OCI-LY3 (cell line): ENCODE results near the gene ETV4.
"Not testable (repeated sequence)": the region's sequence is repeated elsewhere in the genome, so short reads cannot be mapped to it uniquely, and the experiment has no call there.

Experiments
- H2AFZ ChIP-seq: fragments of 200-600, 300-600 bp; shearing (Covaris generic); 2 replicates; pipeline ENCODE4 v1.6.0; 2014; ENCODE audit warnings: antibody characterized with exemption, low read depth, low read length
- H3K27ac ChIP-seq: fragments of 200-600, 300-600 bp; sonication (generic); 2 replicates; pipeline ENCODE4 v1.5.1; 2014; ENCODE audit warnings: mild to moderate bottlenecking, low read length, moderate library complexity, mixed read lengths
- H3K27me3 ChIP-seq: fragments of 200-600, 300-600 bp; sonication (generic); 2 replicates; pipeline ENCODE4 v1.6.1; 2014; ENCODE audit warnings: low read depth, low read length, mixed read lengths
- H3K36me3 ChIP-seq: fragments of 200-600, 300-600 bp; sonication (generic); replicated peaks from 2 replicates; pipeline ENCODE3; 2014; ENCODE audit warnings: low read depth, low read length, mixed read lengths
- H3K4me1 ChIP-seq: fragments of 300-600, 200-600 bp; sonication (generic); 2 replicates; pipeline ENCODE4 v1.6.1; 2014; ENCODE audit warnings: low read length, mixed read lengths
- H3K4me2 ChIP-seq: fragments of 200-600, 300-600 bp; sonication (generic); 2 replicates; pipeline ENCODE4 v1.6.1; 2014; ENCODE audit warnings: low read length, mixed read lengths
- H3K4me3 ChIP-seq: fragments of 300-600, 200-600 bp; sonication (generic); 2 replicates; pipeline ENCODE4 v1.5.1; 2014; ENCODE audit warnings: antibody characterized with exemption, mild to moderate bottlenecking, low read length, moderate library complexity
- H3K79me2 ChIP-seq: fragments of 300-600, 200-600 bp; shearing (Covaris generic); 2 replicates; pipeline ENCODE4 v1.6.1; 2014; ENCODE audit warnings: mild to moderate bottlenecking, low read length, mixed read lengths
- H3K9ac ChIP-seq: fragments of 300-600, 200-600 bp; shearing (Covaris generic); 2 replicates; pipeline ENCODE4 v1.6.0; 2014; ENCODE audit warnings: mild to moderate bottlenecking, low read length, moderate library complexity
- H3K9me3 ChIP-seq: fragments of 200-600, 300-600 bp; shearing (Covaris generic); 2 replicates; pipeline ENCODE4 v1.6.1; 2014; ENCODE audit warnings: low read length, mixed read lengths; ENCODE audit not compliant: insufficient read depth
- H4K20me1 ChIP-seq: fragments of 200-600, 300-600 bp; sonication (generic); 2 replicates; pipeline ENCODE4 v1.6.1; 2016; ENCODE audit warnings: low read length, mixed read lengths; ENCODE audit not compliant: insufficient read depth
- CTCF ChIP-seq: fragments of 200-600, 300-600 bp; sonication (generic); IDR thresholded peaks from 2 replicates; pipeline ENCODE4 v1.5.1; 2014; ENCODE audit warnings: antibody characterized with exemption, low read length, low read depth
- EZH2phosphoT487 ChIP-seq: fragments of 200-600 bp; shearing (Covaris generic); IDR thresholded peaks from 2 replicates; pipeline ENCODE4 v1.6.1; 2018; ENCODE audit warnings: antibody characterized with exemption, mixed run types, low read depth

The ETV4 gene

GRCh38 chr17:43515656-43516055, 30.5 kb downstream of the ETV4 start:
- Histone ChIP-seq H3K9ac (no peak overlapping the region), H3K4me2 (no peak overlapping the region), H3K79me2 (no peaks in the 10 kb centered on the region; the same call in 1 of the 2 replicates), H3K27me3 (no peaks in the 10 kb centered on the region), H2AFZ (no peak overlapping the region), H3K36me3 (peaks cover 36% of the 10 kb centered on the region), H4K20me1 (peaks cover 4% of the 10 kb centered on the region), H3K4me1 (peaks cover 40% of the 10 kb centered on the region), H3K9me3 (no peaks in the 10 kb centered on the region), H3K27ac (peak overlapping the region; percentile 36; the same call in 1 of the 2 replicates), H3K4me3 (no peak overlapping the region)
- no peak for TF ChIP-seq EZH2phosphoT487
- no peak for TF ChIP-seq CTCF

GRCh38 chr17:43511199-43511598, 34.9 kb downstream of the ETV4 start:
- not testable (repeated sequence) for H3K9me3 ChIP-seq, H3K9ac ChIP-seq, H3K79me2 ChIP-seq, H3K27ac ChIP-seq, H2AFZ ChIP-seq, H3K4me3 ChIP-seq, H3K4me2 ChIP-seq, H3K27me3 ChIP-seq, H4K20me1 ChIP-seq
- peaks cover 33% of the 10 kb centered on the region for H3K4me1 ChIP-seq
- peaks cover 42% of the 10 kb centered on the region for H3K36me3 ChIP-seq

GRCh38 chr17:43509440-43509839, 36.7 kb downstream of the ETV4 start:
- not testable (repeated sequence) for H3K9me3 ChIP-seq

GRCh38 chr17:43490621-43491020, 55.5 kb downstream of the ETV4 start:
- Histone ChIP-seq H3K4me3 (no peak overlapping the region), H2AFZ (no peak overlapping the region), H3K27me3 (no peaks in the 10 kb centered on the region), H3K9ac (no peak overlapping the region), H3K79me2 (peaks cover 35% of the 10 kb centered on the region), H3K27ac (no peak overlapping the region), H4K20me1 (no peaks in the 10 kb centered on the region), H3K4me2 (no peak overlapping the region), H3K36me3 (peaks cover 26% of the 10 kb centered on the region), H3K4me1 (no peaks in the 10 kb centered on the region), H3K9me3 (no peaks in the 10 kb centered on the region)
- TF ChIP-seq CTCF (no peak), EZH2phosphoT487 (no peak)

More at GRCh38 chr17:43509440-43509839, 36.7 kb downstream of the ETV4 start:
- H4K20me1 ChIP-seq, H3K27me3 ChIP-seq, H3K79me2 ChIP-seq, H2AFZ ChIP-seq: not testable (repeated sequence)
- peaks cover 46% of the 10 kb centered on the region for H3K36me3 ChIP-seq
- peak overlapping the region; percentile 39; the same call in 1 of the 2 replicates for H3K9ac ChIP-seq
- H3K4me3 ChIP-seq: peak overlapping the region; percentile 4; the same call in 1 of the 2 replicates
- peak overlapping the region; percentile 75 for H3K27ac ChIP-seq
- peaks cover 22% of the 10 kb centered on the region for H3K4me1 ChIP-seq
- peak overlapping the region; percentile 42 for H3K4me2 ChIP-seq

GRCh38 chr17:43483674-43484551, 62.2 kb downstream of the ETV4 start, which contains the start of gene DHX8:
DHX8 (plus strand) TSS chr17:43483975; CDS start chr17:43484038, 63 bp downstream.
- H3K4me2 ChIP-seq: peak within 1 kb of the TSS; percentile 90
- TF ChIP-seq EZH2phosphoT487 (no peak), CTCF (peak; percentile 100)
- H3K79me2 ChIP-seq: peaks cover 50% of the 10 kb centered on the region
- H3K9me3 ChIP-seq: no peaks in the 10 kb centered on the region
- peak within 1 kb of the TSS; percentile 82 for H3K4me3 ChIP-seq
- peak within 1 kb of the TSS; percentile 90 for H2AFZ ChIP-seq
- H3K9ac ChIP-seq: peak within 1 kb of the TSS; percentile 80
- peaks cover 14% of the 10 kb centered on the region for H3K4me1 ChIP-seq
- H3K27me3 ChIP-seq: no peaks in the 10 kb centered on the region
- no peaks in the 10 kb centered on the region for H3K36me3 ChIP-seq
- no peaks in the 10 kb centered on the region for H4K20me1 ChIP-seq
- peak within 1 kb of the TSS; percentile 52 for H3K27ac ChIP-seq
